SU-DHL-6 (cell line): ENCODE data around the gene GOLIM4.

ENCODE experiments used
- H2AFZ ChIP-seq: fragments of 200-600 bp; sonication (generic); 2 replicates; pipeline ENCODE4 v1.6.1; 2014; ENCODE audit warnings: low read depth, mild to moderate bottlenecking, moderate library complexity, mixed read lengths, antibody characterized with exemption, low read length; ENCODE audit not compliant: severe bottlenecking
- H3F3A ChIP-seq: fragments of 200-600 bp; shearing (Covaris generic); 2 replicates; pipeline ENCODE4 v1.6.0; 2016; ENCODE audit warnings: antibody characterized with exemption, mild to moderate bottlenecking; ENCODE audit not compliant: insufficient read depth
- H3K27ac ChIP-seq: fragments of 200-600 bp; sonication (generic); 2 replicates; pipeline ENCODE4 v1.5.1; 2016; ENCODE audit warnings: low read depth, mild to moderate bottlenecking, low read length, moderate library complexity, mixed read lengths
- H3K27me3 ChIP-seq: fragments of 200-600 bp; sonication (generic), shearing (Covaris generic); 2 replicates; pipeline ENCODE4 v1.6.0; 2014; ENCODE audit warnings: mild to moderate bottlenecking, low read length
- H3K36me3 ChIP-seq: fragments of 200-600 bp; sonication (generic); 2 replicates; pipeline ENCODE4 v1.6.1; 2014; ENCODE audit warnings: mild to moderate bottlenecking, low read length, mixed read lengths
- H3K4me2 ChIP-seq: fragments of 300-600, 200-600 bp; shearing (Covaris generic), sonication (generic); 2 replicates; pipeline ENCODE4 v1.6.0; 2014; ENCODE audit warnings: low read length, low read depth, mild to moderate bottlenecking; ENCODE audit not compliant: poor library complexity, severe bottlenecking
- H3K4me3 ChIP-seq: fragments of 200-600 bp; sonication (generic); 2 replicates; pipeline ENCODE4 v1.5.1; 2014; ENCODE audit warnings: antibody characterized with exemption, low read length, mild to moderate bottlenecking, mixed read lengths; ENCODE audit not compliant: insufficient read depth, poor library complexity, severe bottlenecking
- H3K79me2 ChIP-seq: fragments of 200-600 bp; sonication (generic); 2 replicates; pipeline ENCODE4 v1.6.1; 2014; ENCODE audit warnings: mild to moderate bottlenecking, low read length, moderate library complexity; ENCODE audit not compliant: insufficient read depth
- H3K9ac ChIP-seq: fragments of 200-600 bp; sonication (generic); 2 replicates; pipeline ENCODE4 v1.7.0; 2014; ENCODE audit warnings: mild to moderate bottlenecking, low read length
- H3K9me2 ChIP-seq: fragments of 200-600 bp; sonication (generic); replicated peaks from 2 replicates; pipeline ENCODE4 v1.6.1; 2014; ENCODE audit warnings: low read length; ENCODE audit not compliant: insufficient read depth
- H3K9me3 ChIP-seq: fragments of 200-600 bp; sonication (generic); 2 replicates; pipeline ENCODE4 v1.6.1; 2014; ENCODE audit warnings: low read length, mixed read lengths; ENCODE audit not compliant: insufficient read depth
- H4K20me1 ChIP-seq: fragments of 200-600 bp; sonication (generic); 2 replicates; pipeline ENCODE4 v1.6.1; 2014; ENCODE audit warnings: low read depth, mild to moderate bottlenecking, antibody characterized with exemption, low read length, moderate library complexity, mixed read lengths
- CTCF ChIP-seq: fragments of 200-600 bp; sonication (generic); IDR thresholded peaks from one replicate; pipeline ENCODE4 v1.5.1; 2017; ENCODE audit warnings: antibody characterized with exemption, mild to moderate bottlenecking, low read length, moderate library complexity; ENCODE audit not compliant: insufficient read depth, poor library complexity, severe bottlenecking
- EZH2phosphoT487 ChIP-seq: fragments of 200-600 bp; sonication (generic), shearing (Covaris generic); conservative IDR thresholded peaks from 2 replicates; pipeline ENCODE4 v1.6.1; 2018; ENCODE audit warnings: mild to moderate bottlenecking, antibody characterized with exemption, low read length, moderate library complexity, mixed read lengths

The GOLIM4 gene

DNA sequence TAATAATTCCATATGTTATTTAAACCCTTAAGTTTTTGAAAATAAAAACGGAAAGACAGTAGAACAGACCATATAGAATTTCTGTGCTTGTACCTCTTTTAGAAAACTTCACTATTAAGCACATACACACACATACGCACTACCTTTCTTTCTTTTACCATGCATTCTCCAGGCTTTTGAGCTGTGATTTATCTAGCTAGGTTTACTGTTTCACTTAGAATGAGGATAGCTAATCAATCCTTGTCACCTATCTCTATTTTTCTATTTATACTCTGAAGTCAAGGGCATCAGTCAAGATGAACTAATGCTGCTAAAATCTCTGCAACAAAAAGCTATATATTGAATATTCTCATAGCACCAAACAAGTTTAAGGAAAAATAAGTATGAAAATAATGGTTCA lies 43.2 kb downstream of the GOLIM4 start:
- Histone ChIP-seq H3K79me2 (peaks cover 19% of the 10 kb centered on the region), H3F3A (peaks cover 5% of the 10 kb centered on the region; the same call in 1 of the 2 replicates), H3K27me3 (no peaks in the 10 kb centered on the region), H2AFZ (no peak overlapping the region), H4K20me1 (peaks cover 8% of the 10 kb centered on the region; the same call in 1 of the 2 replicates), H3K4me2 (no peak overlapping the region), H3K36me3 (no peaks in the 10 kb centered on the region), H3K27ac (no peak overlapping the region), H3K9me3 (no peaks in the 10 kb centered on the region), H3K9me2 (no peaks in the 10 kb centered on the region), H3K4me3 (no peak overlapping the region), H3K9ac (no peak overlapping the region)
- TF ChIP-seq EZH2phosphoT487 = no peak
- TF ChIP-seq CTCF = no peak

GRCh38 chr3:168051531-168052471 lies 43.9 kb downstream of the GOLIM4 start:
- no peaks in the 10 kb centered on the region for H3K9me2 ChIP-seq
- no peaks in the 10 kb centered on the region for H3K36me3 ChIP-seq
- peaks cover 19% of the 10 kb centered on the region for H3K79me2 ChIP-seq
- no peak overlapping the region for H3K9ac ChIP-seq
- H3K27ac ChIP-seq = no peak overlapping the region
- H3K27me3 ChIP-seq = no peaks in the 10 kb centered on the region
- peaks cover 8% of the 10 kb centered on the region; the same call in 1 of the 2 replicates for H4K20me1 ChIP-seq
- no peak overlapping the region for H3K4me3 ChIP-seq
- H3K9me3 ChIP-seq = no peaks in the 10 kb centered on the region
- peaks cover 5% of the 10 kb centered on the region; the same call in 1 of the 2 replicates for H3F3A ChIP-seq
- H3K4me2 ChIP-seq = no peak overlapping the region
- no peak overlapping the region for H2AFZ ChIP-seq
- TF ChIP-seq EZH2phosphoT487 (no peak), CTCF (no peak)

DNA sequence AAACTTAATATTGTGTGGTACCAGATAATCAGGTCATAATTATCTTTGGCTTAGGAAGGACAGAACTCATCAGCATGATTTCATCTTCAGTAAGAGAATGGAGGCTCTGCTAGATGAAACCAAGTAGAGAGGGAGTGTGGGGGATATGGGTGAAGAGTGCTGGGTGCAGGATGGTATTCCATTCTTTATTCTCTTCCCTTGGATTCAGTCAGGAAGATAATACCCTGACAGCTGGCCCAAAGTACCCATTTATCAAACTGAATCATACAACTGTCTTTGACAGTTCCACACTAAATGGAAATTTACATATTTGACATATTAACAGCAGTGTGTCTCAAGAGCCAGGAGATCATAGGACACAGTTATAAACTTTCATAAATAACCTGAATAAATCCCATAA lies 44.7 kb downstream of the GOLIM4 start:
- Histone ChIP-seq H2AFZ (no peak overlapping the region), H4K20me1 (peaks cover 8% of the 10 kb centered on the region; the same call in 1 of the 2 replicates), H3K9me3 (no peaks in the 10 kb centered on the region), H3K9ac (no peak overlapping the region), H3K27me3 (no peaks in the 10 kb centered on the region), H3F3A (peaks cover 5% of the 10 kb centered on the region; the same call in 1 of the 2 replicates), H3K36me3 (no peaks in the 10 kb centered on the region), H3K79me2 (peaks cover 19% of the 10 kb centered on the region), H3K4me3 (no peak overlapping the region), H3K27ac (no peak overlapping the region), H3K9me2 (no peaks in the 10 kb centered on the region), H3K4me2 (no peak overlapping the region)
- TF ChIP-seq EZH2phosphoT487 (no peak), CTCF (no peak)
